ENCODE data around the gene TMEM30A.

TMEM30A gene

GRCh38 chr6:75291331-75291730 is 6.7 kb upstream of the TMEM30A start:
- DNase-seq = no peak

DNA sequence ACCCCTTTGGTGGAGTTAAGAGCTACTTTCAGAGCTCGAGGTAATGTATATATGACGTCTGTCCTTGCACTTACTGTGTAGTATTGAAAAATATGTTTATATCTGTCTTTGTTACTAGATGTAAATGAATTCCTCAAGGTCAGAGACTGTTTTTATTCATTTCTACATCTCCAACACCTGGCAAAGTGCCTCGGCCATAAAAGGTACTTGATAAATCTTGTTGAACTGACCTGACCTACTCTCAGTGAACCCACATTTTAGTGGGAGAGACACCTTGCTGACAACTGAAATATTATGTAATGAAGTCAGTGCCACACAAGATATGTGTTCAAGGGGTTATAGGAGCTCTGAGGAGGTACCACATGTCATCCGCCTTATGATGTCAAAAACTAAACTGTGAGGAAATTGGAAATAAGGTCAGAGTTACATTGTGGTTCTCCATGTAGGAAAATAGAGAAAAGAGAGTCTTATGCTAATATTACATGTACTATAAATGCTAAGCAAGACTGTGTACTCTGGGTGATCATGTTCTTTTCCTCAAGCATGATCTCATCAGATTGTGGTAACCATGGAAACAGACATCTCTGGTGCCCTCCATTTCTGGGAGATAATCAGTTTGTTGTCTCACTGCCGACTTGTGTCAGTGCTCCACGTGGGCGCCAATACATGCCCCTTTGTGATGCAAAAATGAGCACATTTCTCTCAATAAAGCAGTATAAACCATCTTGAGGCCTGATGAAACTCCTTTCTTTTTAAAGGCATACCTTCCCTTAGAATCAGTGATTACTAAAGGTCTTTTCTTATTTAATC is 5.7 kb upstream of the TMEM30A start:
- no peak for DNase-seq

DNA sequence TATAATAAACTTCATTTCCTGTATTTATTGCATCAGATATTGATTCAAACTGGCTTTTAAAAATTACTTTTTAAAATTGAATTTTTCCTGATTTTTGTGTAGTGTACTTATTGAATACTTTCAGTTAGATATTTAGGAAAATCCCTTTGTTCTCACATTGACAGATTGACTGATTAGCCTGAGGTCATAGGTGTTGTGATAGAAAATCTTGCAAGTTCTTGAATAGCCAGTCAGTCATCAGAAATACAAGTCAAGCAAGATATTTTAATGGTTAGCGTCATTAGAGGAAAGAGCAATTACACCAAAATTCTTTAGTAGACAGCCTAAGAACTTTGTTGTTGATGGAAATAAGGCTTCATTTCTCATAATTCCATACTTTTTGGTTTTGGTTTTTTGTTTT is 3.4 kb upstream of the TMEM30A start:
- no peak for DNase-seq

- DNase-seq = no peak
Observed at GRCh38 chr6:75287424-75287823, 2.8 kb upstream of the TMEM30A start.

- no peak for DNase-seq
Observed at GRCh38 chr6:75286955-75287354, 2.4 kb upstream of the TMEM30A start.

DNA sequence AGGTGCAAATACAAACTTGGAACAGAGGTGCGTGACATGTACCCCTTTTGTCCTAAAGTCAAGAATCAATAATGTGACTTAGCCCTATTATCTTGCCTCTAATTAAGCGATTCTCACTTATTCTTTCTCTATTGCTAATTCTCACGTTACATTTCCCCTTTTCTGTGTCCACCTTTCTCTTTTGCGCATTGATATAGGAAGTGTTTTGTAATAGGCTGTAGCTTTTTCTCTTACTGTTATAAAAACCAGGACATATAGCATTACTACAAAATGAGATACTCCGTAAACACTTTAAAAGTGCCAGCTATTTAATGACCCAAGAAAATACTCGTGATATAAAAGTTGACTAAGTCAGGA is 669 bp upstream of the TMEM30A start:
- peak in 1 of 6 experiments; percentile 44 for DNase-seq

- peak in 1 of 6 experiments; percentile 35 for DNase-seq
Observed at GRCh38 chr6:75283907-75284631, 523 bp downstream of the TMEM30A start.

- no peak for DNase-seq
Observed at GRCh38 chr6:75282706-75283105, 1.9 kb downstream of the TMEM30A start.

- DNase-seq = no peak
Observed at GRCh38 chr6:75281653-75282052, 2.9 kb downstream of the TMEM30A start.

GRCh38 chr6:75280131-75280855 is 4.3 kb downstream of the TMEM30A start:
- DNase-seq = no peak

- DNase-seq = no peak
Observed at GRCh38 chr6:75279418-75279817, 5.2 kb downstream of the TMEM30A start.

DNA sequence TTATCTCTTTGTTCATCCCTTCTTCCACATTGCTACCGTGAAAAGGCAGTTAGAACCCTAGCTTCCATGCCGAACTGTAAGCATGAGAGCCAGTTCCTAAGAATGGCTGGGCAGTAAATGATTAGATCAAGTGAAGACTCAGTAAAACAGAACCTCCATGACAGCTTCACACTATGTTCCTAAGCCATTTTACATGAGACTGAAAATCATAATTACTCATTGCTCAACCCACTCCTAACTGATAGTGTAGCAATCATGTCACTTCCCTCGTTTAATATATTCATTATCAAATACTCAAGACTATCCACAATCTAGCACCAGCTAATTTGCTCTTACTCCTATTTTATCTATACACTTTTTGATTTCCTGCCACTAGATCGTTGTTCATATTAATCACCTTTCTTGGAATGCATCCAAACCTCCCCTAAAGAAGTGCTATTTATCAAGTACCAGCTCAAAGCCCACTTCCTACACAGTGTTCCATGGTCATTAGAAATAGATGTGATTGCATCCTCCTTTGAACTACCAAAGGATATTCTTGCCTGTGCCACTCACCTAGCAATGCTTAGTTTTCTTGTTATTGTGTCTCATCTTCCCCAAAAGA is 6.0 kb downstream of the TMEM30A start:
- DNase-seq = no peak

- no peak for DNase-seq
Observed at GRCh38 chr6:75275067-75275466, 9.5 kb downstream of the TMEM30A start.

- DNase-seq = no peak
Observed at GRCh38 chr6:75273009-75273408, 11.6 kb downstream of the TMEM30A start.

DNA sequence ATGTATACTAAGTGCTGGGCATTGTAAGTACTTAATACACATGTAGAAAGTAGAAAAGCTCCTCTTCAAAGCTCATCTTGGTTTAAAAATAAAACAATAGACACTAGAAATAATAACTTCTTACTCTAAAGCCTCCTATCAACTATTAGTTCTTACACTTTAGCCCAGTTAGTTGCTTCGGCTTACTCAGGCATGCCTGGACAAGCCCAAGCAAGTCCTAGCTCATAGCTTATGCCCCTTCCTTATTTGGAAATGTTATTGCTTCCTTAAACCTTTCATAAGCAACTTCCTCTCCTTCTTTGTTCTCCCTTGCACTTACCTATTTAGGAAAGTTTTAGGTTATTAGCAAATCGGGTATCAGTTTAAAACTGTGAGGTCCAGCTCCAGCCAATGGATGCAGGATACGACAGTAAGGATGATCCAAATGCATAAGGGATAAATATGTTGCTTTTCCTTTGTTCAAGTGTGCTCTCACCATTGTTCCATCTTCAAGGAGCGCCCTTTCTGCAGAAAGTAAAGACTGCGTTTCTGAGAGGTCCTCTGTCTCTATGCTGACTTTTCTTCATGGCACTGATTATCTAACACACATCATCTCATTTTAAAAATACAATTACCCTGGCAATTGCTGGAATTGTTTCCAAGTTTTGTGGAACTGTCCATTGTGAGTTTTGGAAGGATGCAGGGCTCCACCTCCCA is 12.3 kb downstream of the TMEM30A start:
- DNase-seq = no peak

- no peak for DNase-seq
Observed at GRCh38 chr6:75268988-75269354, 15.6 kb downstream of the TMEM30A start.

DNA sequence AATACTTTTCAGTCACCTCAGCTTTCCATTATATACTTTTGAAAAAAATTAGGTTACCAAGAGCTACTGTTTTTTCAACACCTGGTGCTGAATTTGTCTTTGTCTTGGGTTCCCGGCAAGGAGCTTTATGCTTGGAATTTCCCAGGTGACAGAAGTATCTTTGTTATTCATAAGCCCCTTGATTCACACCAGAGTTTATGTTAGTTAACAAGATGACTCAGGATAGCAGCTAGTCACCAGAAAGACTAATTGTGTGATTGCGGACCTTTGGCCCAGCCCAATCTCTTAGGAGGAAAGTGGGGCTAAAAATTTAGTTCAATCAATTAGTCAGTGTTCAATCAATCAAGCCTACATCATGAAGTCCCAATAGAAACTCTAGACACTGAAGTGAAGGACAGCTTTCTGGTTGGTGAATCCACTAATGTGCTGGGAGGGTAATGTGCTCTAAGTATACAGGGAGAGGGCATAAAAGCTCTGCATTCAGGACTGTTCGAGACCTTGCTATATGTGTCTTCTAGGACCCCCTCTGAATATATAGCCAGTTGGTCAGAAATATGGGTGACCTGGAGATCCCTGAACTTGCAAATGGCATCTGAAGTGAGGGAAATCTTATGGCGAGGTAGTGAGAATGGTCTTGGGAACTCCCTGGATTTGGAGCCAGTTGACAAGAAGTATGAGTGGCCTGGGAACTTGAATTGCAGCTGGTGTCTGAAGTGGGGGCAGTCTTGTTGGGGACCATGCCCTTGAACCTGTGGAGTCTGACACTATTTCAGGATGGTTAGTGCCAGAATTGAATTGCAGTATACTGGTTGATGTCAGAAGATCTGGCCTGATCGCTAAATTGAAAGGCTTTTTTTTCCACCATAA is 16.2 kb downstream of the TMEM30A start:
- no peak for DNase-seq

DNA sequence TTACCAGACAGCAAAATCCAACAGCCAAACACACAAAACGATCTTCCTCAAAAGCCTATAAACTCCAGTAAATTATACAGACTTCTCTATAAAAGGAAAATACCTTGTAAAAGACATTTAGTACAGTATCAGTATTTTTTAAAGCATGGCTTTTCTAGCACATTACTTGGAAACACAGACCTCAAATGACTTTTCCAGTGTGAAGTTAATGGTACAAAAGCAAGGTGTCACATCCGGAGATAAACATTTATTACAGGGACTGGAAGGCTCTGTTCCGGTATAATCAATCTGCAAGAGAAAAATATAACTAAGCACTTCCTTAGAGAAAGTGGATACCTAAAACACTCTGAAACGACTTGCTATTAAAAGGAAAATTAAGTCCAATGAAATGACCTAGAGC is 17.1 kb downstream of the TMEM30A start:
- no peak for DNase-seq

DNA sequence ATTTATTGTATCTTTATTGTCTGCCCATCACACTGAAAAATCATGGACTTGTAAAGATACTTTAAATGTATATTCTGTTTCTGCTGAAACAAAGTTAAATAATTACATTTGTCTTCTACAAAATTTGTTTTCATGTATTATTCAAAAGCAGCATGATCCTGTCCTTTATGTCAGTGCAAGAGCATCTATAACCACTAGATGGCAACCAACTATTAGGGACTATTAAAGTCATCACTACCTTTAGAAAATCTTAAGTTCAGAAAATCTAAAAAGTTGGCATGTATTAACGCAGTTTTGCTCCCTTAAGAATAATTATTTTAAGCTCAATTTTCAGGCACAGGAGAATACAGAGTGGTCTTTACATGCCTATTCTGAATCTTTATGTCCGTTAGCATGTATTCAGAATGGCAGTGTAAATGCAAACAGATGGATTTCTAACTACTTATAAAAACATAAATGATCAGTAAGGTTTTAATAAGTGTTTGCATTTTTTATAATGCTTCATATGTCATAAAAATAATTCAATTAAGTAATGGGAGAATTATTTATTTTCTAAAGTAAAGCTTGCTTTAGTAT is 17.8 kb downstream of the TMEM30A start:
- peak in 3 of 6 experiments; percentile 12 to 36 (median 21) for DNase-seq

- DNase-seq = no peak
Observed at GRCh38 chr6:75263401-75263750, 21.2 kb downstream of the TMEM30A start.

DNA sequence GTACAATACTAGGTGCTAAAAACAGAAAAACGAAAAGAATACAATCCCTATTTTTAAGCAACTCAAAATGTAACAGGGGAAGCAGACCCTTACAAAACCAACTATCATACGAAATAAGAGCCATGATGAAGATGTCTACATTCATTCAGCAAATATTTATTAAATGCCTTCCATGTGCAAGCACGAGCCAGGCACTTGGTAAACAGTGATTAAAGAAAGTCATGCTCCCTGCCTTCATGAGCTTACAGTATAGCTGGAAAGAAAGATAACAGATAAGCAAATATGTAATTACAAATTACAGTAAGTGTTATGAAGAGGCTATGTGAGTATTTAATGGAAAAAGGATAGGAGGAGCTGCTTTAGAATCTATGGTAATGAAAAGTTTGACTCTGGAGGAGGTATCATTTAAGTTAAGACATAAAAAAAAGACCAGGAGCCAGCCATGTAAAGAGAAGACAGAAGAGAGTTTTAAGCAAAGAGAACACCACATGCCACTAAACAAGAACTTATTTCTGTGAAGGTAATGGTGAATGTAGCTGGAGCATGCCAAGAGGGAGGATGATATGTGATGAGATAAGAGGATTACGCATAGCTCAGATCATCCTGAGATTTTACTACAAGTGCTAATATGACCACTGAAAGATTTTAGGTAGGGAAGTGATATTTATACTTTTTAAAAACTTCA is 21.7 kb downstream of the TMEM30A start:
- no peak for DNase-seq

Data from stimulated activated naive CD4-positive, alpha-beta T cell (primary cell).